Sigmoid colon (tissue), 7 donors: Measurements from ENCODE around the gene GPX3. TPM values are rescaled to one million over a fixed set of nuclear protein-coding genes. Genes with fewer than 3 reads are reported as not detected.

Experiments
- DNase-seq: peaks from one replicate; pipeline ENCODE4 v3.0.0-alpha.2; 2019
- H3K27ac ChIP-seq, 4 donors: fragments of 200-600 bp; sonication (generic); one replicate each; pipeline ENCODE4 v1.5.1; 2016 to 2019; ENCODE audit warnings: mild to moderate bottlenecking in 1 of 4
- H3K27me3 ChIP-seq, 3 donors: fragments of 200-600 bp; sonication (generic); one replicate each; pipeline ENCODE4 v1.5.1; 2019; ENCODE audit warnings: mild to moderate bottlenecking in 1 of 3
- H3K36me3 ChIP-seq, 4 donors: fragments of 200-600 bp; sonication (generic); one replicate each; pipeline ENCODE4 v1.5.1; 2016 to 2019
- H3K4me1 ChIP-seq, 4 donors: fragments of 200-600 bp; sonication (generic); one replicate each; pipeline ENCODE4 v1.5.1; 2017 to 2019
- H3K4me3 ChIP-seq, 4 donors: fragments of 200-600 bp; sonication (generic); one replicate each; pipeline ENCODE4 v1.5.1; 2017 to 2019; ENCODE audit warnings: mild to moderate bottlenecking in 2 of 4, moderate library complexity in 1 of 4
- H3K9me3 ChIP-seq, 4 donors: fragments of 200-600 bp in 3 of 4; sonication (generic) in 3 of 4; one replicate each; pipeline versions ENCODE4 v1.5.1 to v1.6.1; 2013 to 2019
- EP300 ChIP-seq, 4 donors: sonication (generic); formaldehyde crosslinking; IDR thresholded peaks; one replicate each; pipeline ENCODE4 v1.6.1; 2017; ENCODE audit warnings: antibody characterized with exemption in 4 of 4
- POLR2A ChIP-seq, 2 donors: fragments of 450-650 bp; IDR thresholded peaks; one replicate each; pipeline ENCODE4 v1.6.1; 2016; ENCODE audit warnings: antibody characterized with exemption in 2 of 2, mild to moderate bottlenecking in 2 of 2, moderate library complexity in 2 of 2
- POLR2AphosphoS5 ChIP-seq, 4 donors: sonication (generic); formaldehyde crosslinking; IDR thresholded peaks; one replicate each; pipeline ENCODE4 v1.6.1; 2017; ENCODE audit warnings: antibody characterized with exemption in 4 of 4
- WGBS, 2 donors: extraction: QIAGEN DNeasy Blood & Tissue Kit; methylation state at CpG; one replicate each; pipeline ENCODE4 v1.1.7; 2013; 5-methylcytosine and 5-hydroxymethylcytosine counted together
- intact Hi-C: fragments of 100-400 bp; cut with DNase I; formaldehyde crosslinking; loops from one replicate; pipeline ENCODE4 v1.15.1; 2023
- polyA plus RNA-seq, 3 donors: library from polyadenylated mRNA; stranded (reverse); fragments of 200-250 nt; gene quantifications; one replicate each; pipeline ENCODE4 v1.2.3, GENCODE V29; 2013
- total RNA-seq, 4 donors: library from RNA; depleted of rRNA; stranded (reverse); fragments of >200 nt; gene quantifications; one replicate each; pipeline ENCODE4 v1.1.0, GENCODE V29; 2016
- TF ChIP-seq, protein P1 (sequence below), 4 experiments: fragments of 450-650 bp in 3 of 4; fragments of 200-600 bp in 1 of 4; IDR thresholded peaks; one replicate each; pipeline ENCODE4 v1.5.1; 2016 to 2019; ENCODE audit warnings: antibody characterized with exemption in 4 of 4, mild to moderate bottlenecking in 3 of 4, moderate library complexity in 2 of 4
- donor health status: healthy with polysubstance abuse.
- donor health status: Bipolar disorder and iron deficiency.
- donor health status: healthy.

GPX3 gene
- total and polyA plus RNA-seq, 7 donors: 85.1 to 2,079 (median 805) TPM

GRCh38 chr5:151024440-151025249, 4.3 kb downstream of the GPX3 start:
- H3K9me3 ChIP-seq: no peaks in the 10 kb centered on the region
- H3K4me1 ChIP-seq: peaks cover 0 to 55% (median 39%) of the 10 kb centered on the region in 4 donors
- H3K27ac ChIP-seq: peak overlapping the region; percentile 71 to 83 (median 78)
- 78 to 85% methylated on average over 7 of the region's 7 CpGs for WGBS, 2 donors
- intact Hi-C loops: no loop called here
- H3K27me3 ChIP-seq: no peaks in the 10 kb centered on the region
- no peak for DNase-seq
- peak overlapping the region; percentile 58 to 72 (median 66) for H3K4me3 ChIP-seq
- H3K36me3 ChIP-seq: peaks cover 8 to 41% (median 17%) of the 10 kb centered on the region in 4 donors
- TF ChIP-seq, protein P1, sequence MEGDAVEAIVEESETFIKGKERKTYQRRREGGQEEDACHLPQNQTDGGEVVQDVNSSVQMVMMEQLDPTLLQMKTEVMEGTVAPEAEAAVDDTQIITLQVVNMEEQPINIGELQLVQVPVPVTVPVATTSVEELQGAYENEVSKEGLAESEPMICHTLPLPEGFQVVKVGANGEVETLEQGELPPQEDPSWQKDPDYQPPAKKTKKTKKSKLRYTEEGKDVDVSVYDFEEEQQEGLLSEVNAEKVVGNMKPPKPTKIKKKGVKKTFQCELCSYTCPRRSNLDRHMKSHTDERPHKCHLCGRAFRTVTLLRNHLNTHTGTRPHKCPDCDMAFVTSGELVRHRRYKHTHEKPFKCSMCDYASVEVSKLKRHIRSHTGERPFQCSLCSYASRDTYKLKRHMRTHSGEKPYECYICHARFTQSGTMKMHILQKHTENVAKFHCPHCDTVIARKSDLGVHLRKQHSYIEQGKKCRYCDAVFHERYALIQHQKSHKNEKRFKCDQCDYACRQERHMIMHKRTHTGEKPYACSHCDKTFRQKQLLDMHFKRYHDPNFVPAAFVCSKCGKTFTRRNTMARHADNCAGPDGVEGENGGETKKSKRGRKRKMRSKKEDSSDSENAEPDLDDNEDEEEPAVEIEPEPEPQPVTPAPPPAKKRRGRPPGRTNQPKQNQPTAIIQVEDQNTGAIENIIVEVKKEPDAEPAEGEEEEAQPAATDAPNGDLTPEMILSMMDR (IDR thresholded peaks at IDR 0.05): no peak
- TF ChIP-seq POLR2AphosphoS5 (IDR thresholded peaks at IDR 0.05): peak in 3 of 4 donors; percentile 2 to 8 (median 7)

GRCh38 chr5:151025250-151025606, 4.8 kb downstream of the GPX3 start:
- Histone ChIP-seq H3K4me3 (peak overlapping the region in 1 of 4 donors; percentile 4), H3K4me1 (peaks cover 0 to 56% (median 39%) of the 10 kb centered on the region in 4 donors), H3K9me3 (no peaks in the 10 kb centered on the region), H3K27ac (peak overlapping the region in 3 of 4 donors; percentile 75 to 83 (median 80)), H3K27me3 (no peaks in the 10 kb centered on the region), H3K36me3 (peaks cover 8 to 46% (median 17%) of the 10 kb centered on the region in 4 donors)
- no peak for DNase-seq
- intact Hi-C loops: no loop called here
- TF ChIP-seq POLR2AphosphoS5 (IDR thresholded peaks at IDR 0.05): peak in 1 of 4 donors; percentile 17
- TF ChIP-seq, protein P1 (IDR thresholded peaks at IDR 0.05): no peak
- 91 to 93% methylated on average over 7 of the region's 7 CpGs for WGBS, 2 donors

- 86 to 89% methylated on average over 9 of the region's 9 CpGs for WGBS, 2 donors
- H3K4me1 ChIP-seq: peaks cover 0 to 48% (median 33%) of the 10 kb centered on the region in 4 donors
- TF ChIP-seq, protein P1 (IDR thresholded peaks at IDR 0.05): no peak
- TF ChIP-seq EP300 (IDR thresholded peaks at IDR 0.05): no peak
- TF ChIP-seq POLR2A (IDR thresholded peaks at IDR 0.05): no peak
- no peak for TF ChIP-seq POLR2AphosphoS5 (IDR thresholded peaks at IDR 0.05)
- no peaks in the 10 kb centered on the region for H3K27me3 ChIP-seq
- DNase-seq: no peak
- peak overlapping the region in 1 of 4 donors; percentile 6 for H3K4me3 ChIP-seq
- H3K9me3 ChIP-seq: no peaks in the 10 kb centered on the region
- H3K27ac ChIP-seq: peak overlapping the region; percentile 25 to 83 (median 58)
- H3K36me3 ChIP-seq: peaks cover 8 to 55% (median 18%) of the 10 kb centered on the region in 4 donors
- intact Hi-C loops: no loop called here
Observed at GRCh38 chr5:151026088-151026487, 5.7 kb downstream of the GPX3 start.

DNA sequence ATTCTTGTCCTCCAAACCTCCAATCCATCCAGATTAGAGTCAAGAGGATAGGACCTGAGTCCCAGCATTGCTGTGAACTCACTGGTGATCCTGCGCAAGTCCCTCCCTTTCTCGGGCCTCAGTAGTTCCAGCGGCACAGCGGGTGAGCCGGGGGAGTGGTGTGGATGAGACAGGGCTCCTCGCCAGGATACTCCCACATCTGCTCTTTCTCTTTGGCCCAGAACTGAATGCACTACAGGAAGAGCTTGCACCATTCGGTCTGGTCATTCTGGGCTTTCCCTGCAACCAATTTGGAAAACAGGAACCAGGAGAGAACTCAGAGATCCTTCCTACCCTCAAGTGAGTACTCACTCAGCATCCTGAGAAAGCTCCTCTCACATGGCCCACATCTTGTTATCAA, 6.3 kb downstream of the GPX3 start:
- TF ChIP-seq, protein P1 (IDR thresholded peaks at IDR 0.05): no peak
- no peak for TF ChIP-seq EP300 (IDR thresholded peaks at IDR 0.05)
- no peak for TF ChIP-seq POLR2A (IDR thresholded peaks at IDR 0.05)
- TF ChIP-seq POLR2AphosphoS5 (IDR thresholded peaks at IDR 0.05): peak in 1 of 4 donors; percentile 30
- no peaks in the 10 kb centered on the region for H3K27me3 ChIP-seq
- WGBS, 2 donors: 81 to 87% methylated on average over 7 of the region's 7 CpGs
- peak overlapping the region; percentile 25 to 83 (median 58) for H3K27ac ChIP-seq
- peaks cover 0 to 48% (median 33%) of the 10 kb centered on the region in 4 donors for H3K4me1 ChIP-seq
- peak; percentile 82 for DNase-seq
- H3K4me3 ChIP-seq: no peak overlapping the region
- H3K9me3 ChIP-seq: no peaks in the 10 kb centered on the region
- H3K36me3 ChIP-seq: peaks cover 8 to 61% (median 23%) of the 10 kb centered on the region in 4 donors
- intact Hi-C loops: no loop called here
